HEK293 (cell line): ENCODE data around the gene SLC35F3.

Source experiments
- CTCF ChIA-PET: fragments of 350-600 bp; formaldehyde crosslinking; extraction: SDS; loops from one replicate; lab custom pipeline; 2021; ENCODE audit warnings: antibody characterized with exemption; lab: Yijun Ruan, JAX
- POLR2A ChIA-PET: fragments of 300-600 bp; formaldehyde crosslinking; extraction: SDS; loops from one replicate; lab custom pipeline; 2020; ENCODE audit warnings: antibody characterized with exemption, inconsistent platforms; lab: Yijun Ruan, JAX
- H3K27ac ChIP-seq: fragments of 200-500 bp; sonication (Bioruptor generic); 2 replicates; pipeline ENCODE4 v1.5.1; 2014; ENCODE audit warnings: low read depth, low read length, control low read depth, inconsistent platforms; ENCODE audit errors: extremely low read depth
- H3K36me3 ChIP-seq, 2 experiments: fragments of 200-500 bp in 1 of 2; sonication (Bioruptor generic) in 1 of 2; 1 replicate in 1 of 2; 2 replicates in 1 of 2; pipeline ENCODE4 v1.5.1; 2014 to 2017; ENCODE audit warnings: inconsistent platforms in 2 of 2, low read length in 2 of 2; ENCODE audit not compliant: control insufficient read depth in 2 of 2, insufficient read depth in 1 of 2
- H3K4me1 ChIP-seq: fragments of 200-500 bp; sonication (Bioruptor generic); 2 replicates; pipeline ENCODE4 v1.5.1; 2014; ENCODE audit warnings: mild to moderate bottlenecking, low read length, inconsistent platforms; ENCODE audit not compliant: control insufficient read depth, insufficient read depth
- H3K4me3 ChIP-seq: 2 replicates; pipeline ENCODE4 v1.5.1; 2011; ENCODE audit warnings: low read depth, mild to moderate bottlenecking, control low read depth, low read length, moderate library complexity
- H3K9me3 ChIP-seq: fragments of 200-500 bp; sonication (Bioruptor generic); 2 replicates; pipeline ENCODE4 v1.5.1; 2014; ENCODE audit warnings: low read depth, low read length, inconsistent platforms; ENCODE audit not compliant: control insufficient read depth, insufficient read depth
- AEBP2 ChIP-seq: fragments of 450-650 bp; formaldehyde crosslinking; IDR thresholded peaks from 2 replicates; pipeline ENCODE4 v1.5.1; 2016; ENCODE audit warnings: missing biosample characterization, missing genetic modification characterization, borderline replicate concordance
- GLI2 ChIP-seq: fragments of 450-650 bp; formaldehyde crosslinking; IDR thresholded peaks from 2 replicates; pipeline ENCODE4; 2017; ENCODE audit warnings: missing biosample characterization, missing genetic modification characterization, low read depth, borderline replicate concordance
- GLIS1 ChIP-seq: fragments of 450-650 bp; formaldehyde crosslinking; IDR thresholded peaks from 2 replicates; pipeline ENCODE4 v1.5.1; 2016; ENCODE audit warnings: missing biosample characterization, missing genetic modification characterization
- GLIS2 ChIP-seq: fragments of 450-650 bp; formaldehyde crosslinking; IDR thresholded peaks from 2 replicates; pipeline ENCODE4 v1.5.1; 2016; ENCODE audit warnings: missing biosample characterization, missing genetic modification characterization
- OVOL3 ChIP-seq: fragments of 450-650 bp; formaldehyde crosslinking; IDR thresholded peaks from 2 replicates; pipeline ENCODE4 v1.5.1; 2016; ENCODE audit warnings: missing biosample characterization, missing genetic modification characterization
- ZBTB7A ChIP-seq: fragments of 450-650 bp; formaldehyde crosslinking; IDR thresholded peaks from 2 replicates; pipeline ENCODE4 v1.5.1; 2016; ENCODE audit warnings: low read depth, missing biosample characterization, missing genetic modification characterization
- ZBTB8A ChIP-seq: fragments of 450-650 bp; formaldehyde crosslinking; IDR thresholded peaks from 2 replicates; pipeline ENCODE4 v1.5.1; 2016; ENCODE audit warnings: missing biosample characterization, missing genetic modification characterization
- ZNF133 ChIP-seq: fragments of 450-650 bp; formaldehyde crosslinking; IDR thresholded peaks from 2 replicates; pipeline ENCODE4 v1.5.1; 2016; ENCODE audit warnings: missing biosample characterization, missing genetic modification characterization
- ZNF138 ChIP-seq: fragments of 450-650 bp; formaldehyde crosslinking; IDR thresholded peaks from 2 replicates; pipeline ENCODE4 v1.5.1; 2016; ENCODE audit warnings: missing biosample characterization, missing genetic modification characterization, borderline replicate concordance
- ZNF292 ChIP-seq: fragments of 450-650 bp; formaldehyde crosslinking; IDR thresholded peaks from 2 replicates; pipeline ENCODE4 v1.5.1; 2016; ENCODE audit warnings: low read depth, missing biosample characterization, missing genetic modification characterization, borderline replicate concordance
- ZNF335 ChIP-seq: fragments of 450-650 bp; formaldehyde crosslinking; conservative IDR thresholded peaks from 2 replicates; pipeline ENCODE4 v1.5.1; 2016; ENCODE audit warnings: missing biosample characterization, missing genetic modification characterization
- ZNF354C ChIP-seq: fragments of 450-650 bp; formaldehyde crosslinking; IDR thresholded peaks from 2 replicates; pipeline ENCODE4 v1.5.1; 2016; ENCODE audit warnings: missing biosample characterization, missing genetic modification characterization, low read depth, borderline replicate concordance
- ZNF501 ChIP-seq: fragments of 450-650 bp; formaldehyde crosslinking; IDR thresholded peaks from 2 replicates; pipeline ENCODE4 v1.5.1; 2016; ENCODE audit warnings: missing biosample characterization, missing genetic modification characterization
- ZNF510 ChIP-seq: fragments of 450-650 bp; formaldehyde crosslinking; IDR thresholded peaks from 2 replicates; pipeline ENCODE4 v1.5.1; 2018; ENCODE audit warnings: mild to moderate bottlenecking, missing genetic modification characterization, missing biosample characterization; ENCODE audit not compliant: insufficient replicate concordance
- ZNF555 ChIP-seq: fragments of 450-650 bp; formaldehyde crosslinking; conservative IDR thresholded peaks from 2 replicates; pipeline ENCODE4 v1.5.1; 2017; ENCODE audit warnings: missing biosample characterization, mild to moderate bottlenecking, missing genetic modification characterization, inconsistent platforms
- ZNF571 ChIP-seq: fragments of 450-650 bp; formaldehyde crosslinking; IDR thresholded peaks from 2 replicates; pipeline ENCODE4 v1.5.0; 2017; ENCODE audit warnings: missing biosample characterization, missing genetic modification characterization
- ZNF600 ChIP-seq: fragments of 450-650 bp; formaldehyde crosslinking; IDR thresholded peaks from 2 replicates; pipeline ENCODE4 v1.5.1; 2016; ENCODE audit warnings: missing biosample characterization, missing genetic modification characterization
- ZNF624 ChIP-seq: fragments of 450-650 bp; formaldehyde crosslinking; IDR thresholded peaks from 2 replicates; pipeline ENCODE4 v1.5.1; 2017; ENCODE audit warnings: missing biosample characterization, missing genetic modification characterization
- ZNF76 ChIP-seq: fragments of 450-650 bp; formaldehyde crosslinking; IDR thresholded peaks from 2 replicates; pipeline ENCODE4; 2016; ENCODE audit warnings: low read depth, missing biosample characterization, missing genetic modification characterization, borderline replicate concordance
- ZNF791 ChIP-seq: fragments of 450-650 bp; formaldehyde crosslinking; IDR thresholded peaks from 2 replicates; pipeline ENCODE4 v1.5.1; 2016; ENCODE audit warnings: missing biosample characterization, missing genetic modification characterization
- ZNF843 ChIP-seq: fragments of 450-650 bp; formaldehyde crosslinking; IDR thresholded peaks from 2 replicates; pipeline ENCODE4 v1.5.1; 2016; ENCODE audit warnings: missing biosample characterization, missing genetic modification characterization
- ZXDB ChIP-seq: fragments of 450-650 bp; formaldehyde crosslinking; IDR thresholded peaks from 2 replicates; pipeline ENCODE4 v1.5.1; 2016; ENCODE audit warnings: missing biosample characterization, missing genetic modification characterization
- TF ChIP-seq, protein P1 (sequence below): fragments of 450-650 bp; formaldehyde crosslinking; IDR thresholded peaks from 2 replicates; pipeline ENCODE4 v1.5.1; 2016; ENCODE audit warnings: missing biosample characterization, missing genetic modification characterization
- TF ChIP-seq, protein P2 (sequence below): fragments of 450-650 bp; formaldehyde crosslinking; IDR thresholded peaks from 2 replicates; pipeline ENCODE4 v1.5.1; 2017; ENCODE audit warnings: missing biosample characterization, missing genetic modification characterization
- TF ChIP-seq, protein P3 (sequence below): fragments of 450-650 bp; formaldehyde crosslinking; optimal IDR thresholded peaks from 2 replicates; pipeline ENCODE3; 2016; ENCODE audit warnings: missing biosample characterization, mild to moderate bottlenecking, missing genetic modification characterization
- TF ChIP-seq, protein P4 (sequence below): fragments of 450-650 bp; formaldehyde crosslinking; IDR thresholded peaks from 2 replicates; pipeline ENCODE4 v1.5.1; 2017; ENCODE audit warnings: missing biosample characterization, missing genetic modification characterization

SLC35F3 gene

DNA sequence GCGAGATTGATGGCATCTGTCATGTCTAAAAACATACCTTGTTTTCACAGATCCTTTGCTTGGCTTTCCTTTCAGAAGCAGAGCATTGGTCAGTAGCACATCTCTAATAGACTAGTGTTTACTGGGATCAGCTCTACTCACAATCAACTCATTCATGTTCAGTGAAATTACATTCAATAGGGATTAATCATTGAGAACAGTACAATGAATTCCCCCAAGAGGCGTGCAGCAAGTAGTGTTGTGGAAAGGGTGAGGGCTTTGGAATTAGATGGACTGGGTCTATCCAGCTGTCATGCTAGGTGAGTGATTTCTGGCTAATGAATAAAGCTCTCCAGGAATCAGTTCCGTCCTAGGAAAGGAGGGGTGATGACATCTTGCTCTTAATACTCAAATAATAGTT, 313.6 kb downstream of the SLC35F3 start (continued):
- no peak for TF ChIP-seq ZNF354C (tag by site-specific recombination)
- TF ChIP-seq ZNF335 (tag by site-specific recombination), result no peak
- TF ChIP-seq ZNF292 (tag by site-specific recombination), result no peak
- no peak for TF ChIP-seq GLIS2
- no peak for TF ChIP-seq ZNF76 (tag by site-specific recombination)
- no peak for TF ChIP-seq ZNF843 (tag by site-specific recombination)
- TF ChIP-seq GLIS1 (tag by site-specific recombination), result no peak
- no peak for TF ChIP-seq GLI2 (tag by site-specific recombination)
- TF ChIP-seq, protein P1, sequence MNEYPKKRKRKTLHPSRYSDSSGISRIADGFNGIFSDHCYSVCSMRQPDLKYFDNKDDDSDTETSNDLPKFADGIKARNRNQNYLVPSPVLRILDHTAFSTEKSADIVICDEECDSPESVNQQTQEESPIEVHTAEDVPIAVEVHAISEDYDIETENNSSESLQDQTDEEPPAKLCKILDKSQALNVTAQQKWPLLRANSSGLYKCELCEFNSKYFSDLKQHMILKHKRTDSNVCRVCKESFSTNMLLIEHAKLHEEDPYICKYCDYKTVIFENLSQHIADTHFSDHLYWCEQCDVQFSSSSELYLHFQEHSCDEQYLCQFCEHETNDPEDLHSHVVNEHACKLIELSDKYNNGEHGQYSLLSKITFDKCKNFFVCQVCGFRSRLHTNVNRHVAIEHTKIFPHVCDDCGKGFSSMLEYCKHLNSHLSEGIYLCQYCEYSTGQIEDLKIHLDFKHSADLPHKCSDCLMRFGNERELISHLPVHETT (tag by site-specific recombination), result no peak
- no peak for TF ChIP-seq OVOL3 (tag by site-specific recombination)
- TF ChIP-seq, all 188 proteins: peak for 0

DNA sequence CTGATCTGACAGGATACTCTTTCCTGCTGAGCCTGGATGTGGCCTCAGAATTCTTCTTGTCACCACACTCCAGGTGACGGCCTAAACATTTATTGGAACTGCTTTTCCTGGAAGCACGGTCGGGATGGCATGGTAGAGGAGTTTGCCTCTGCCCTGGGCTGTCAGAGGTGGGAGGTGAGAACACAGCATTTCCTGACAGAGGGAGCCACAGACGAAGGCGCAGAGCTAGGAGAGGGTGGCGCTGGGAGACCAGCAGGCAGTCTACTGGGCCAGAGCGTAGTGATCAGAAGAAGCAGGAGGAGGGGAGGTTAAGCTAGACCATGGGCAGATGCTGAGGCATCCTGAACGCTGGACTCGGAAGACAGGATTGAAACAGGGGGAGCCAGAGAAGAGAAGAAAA, 315.2 kb downstream of the SLC35F3 start:
- POLR2A ChIA-PET, result no interaction called here

DNA sequence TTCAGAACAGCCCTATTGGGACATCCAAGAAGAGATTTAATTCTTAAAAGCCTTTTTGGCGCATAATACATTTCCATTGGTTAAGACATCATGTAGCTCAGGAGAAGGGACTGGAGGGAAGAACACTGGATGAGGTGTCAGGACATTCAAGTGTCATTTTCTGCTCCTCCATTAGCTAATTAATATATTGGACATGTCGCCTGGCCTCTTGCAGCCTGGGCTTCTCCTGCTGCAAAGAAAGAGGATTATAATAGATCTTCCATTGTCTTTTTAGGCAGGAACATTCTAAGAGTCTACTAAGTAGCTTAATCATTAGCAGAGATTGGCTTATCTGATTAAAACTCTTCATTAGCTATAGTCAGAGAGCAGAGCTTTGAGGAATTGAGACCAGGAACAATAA, 317.1 kb downstream of the SLC35F3 start:
- H3K36me3 ChIP-seq, result no peaks in the 10 kb centered on the region
- POLR2A ChIA-PET, result no interaction called here
- H3K27ac ChIP-seq, result no peak overlapping the region
- H3K4me3 ChIP-seq, result no peak overlapping the region
- H3K9me3 ChIP-seq, result no peaks in the 10 kb centered on the region
- TF ChIP-seq, protein P2, sequence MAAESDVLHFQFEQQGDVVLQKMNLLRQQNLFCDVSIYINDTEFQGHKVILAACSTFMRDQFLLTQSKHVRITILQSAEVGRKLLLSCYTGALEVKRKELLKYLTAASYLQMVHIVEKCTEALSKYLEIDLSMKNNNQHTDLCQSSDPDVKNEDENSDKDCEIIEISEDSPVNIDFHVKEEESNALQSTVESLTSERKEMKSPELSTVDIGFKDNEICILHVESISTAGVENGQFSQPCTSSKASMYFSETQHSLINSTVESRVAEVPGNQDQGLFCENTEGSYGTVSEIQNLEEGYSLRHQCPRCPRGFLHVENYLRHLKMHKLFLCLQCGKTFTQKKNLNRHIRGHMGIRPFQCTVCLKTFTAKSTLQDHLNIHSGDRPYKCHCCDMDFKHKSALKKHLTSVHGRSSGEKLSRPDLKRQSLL (tag by site-specific recombination), result no peak
- TF ChIP-seq ZNF501 (tag by site-specific recombination) (no peak), ZNF600 (tag by site-specific recombination) (no peak), ZNF138 (no peak), ZBTB7A (no peak), ZNF571 (tag by site-specific recombination) (no peak), ZXDB (tag by site-specific recombination) (no peak)
- TF ChIP-seq, protein P3, sequence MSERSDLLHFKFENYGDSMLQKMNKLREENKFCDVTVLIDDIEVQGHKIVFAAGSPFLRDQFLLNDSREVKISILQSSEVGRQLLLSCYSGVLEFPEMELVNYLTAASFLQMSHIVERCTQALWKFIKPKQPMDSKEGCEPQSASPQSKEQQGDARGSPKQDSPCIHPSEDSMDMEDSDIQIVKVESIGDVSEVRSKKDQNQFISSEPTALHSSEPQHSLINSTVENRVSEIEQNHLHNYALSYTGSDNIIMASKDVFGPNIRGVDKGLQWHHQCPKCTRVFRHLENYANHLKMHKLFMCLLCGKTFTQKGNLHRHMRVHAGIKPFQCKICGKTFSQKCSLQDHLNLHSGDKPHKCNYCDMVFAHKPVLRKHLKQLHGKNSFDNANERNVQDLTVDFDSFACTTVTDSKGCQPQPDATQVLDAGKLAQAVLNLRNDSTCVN (tag by site-specific recombination), result no peak
- TF ChIP-seq, protein P4, sequence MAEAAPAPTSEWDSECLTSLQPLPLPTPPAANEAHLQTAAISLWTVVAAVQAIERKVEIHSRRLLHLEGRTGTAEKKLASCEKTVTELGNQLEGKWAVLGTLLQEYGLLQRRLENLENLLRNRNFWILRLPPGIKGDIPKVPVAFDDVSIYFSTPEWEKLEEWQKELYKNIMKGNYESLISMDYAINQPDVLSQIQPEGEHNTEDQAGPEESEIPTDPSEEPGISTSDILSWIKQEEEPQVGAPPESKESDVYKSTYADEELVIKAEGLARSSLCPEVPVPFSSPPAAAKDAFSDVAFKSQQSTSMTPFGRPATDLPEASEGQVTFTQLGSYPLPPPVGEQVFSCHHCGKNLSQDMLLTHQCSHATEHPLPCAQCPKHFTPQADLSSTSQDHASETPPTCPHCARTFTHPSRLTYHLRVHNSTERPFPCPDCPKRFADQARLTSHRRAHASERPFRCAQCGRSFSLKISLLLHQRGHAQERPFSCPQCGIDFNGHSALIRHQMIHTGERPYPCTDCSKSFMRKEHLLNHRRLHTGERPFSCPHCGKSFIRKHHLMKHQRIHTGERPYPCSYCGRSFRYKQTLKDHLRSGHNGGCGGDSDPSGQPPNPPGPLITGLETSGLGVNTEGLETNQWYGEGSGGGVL (tag by site-specific recombination), result no peak
- TF ChIP-seq, all 188 proteins: peak for 0
- CTCF ChIA-PET, result interaction anchor here (1.2 to 2.5 kb wide), 5 partner anchors 9 to 156 kb away, joined by 3 to 17 read pairs (median 9); no protein-coding TSS in a partner anchor
- no peaks in the 10 kb centered on the region for H3K4me1 ChIP-seq

More for the DNA sequence above, 315.2 kb downstream of the SLC35F3 start:
- TF ChIP-seq ZNF510, result no peak
- no peak for TF ChIP-seq ZNF791 (tag by site-specific recombination)
- TF ChIP-seq ZBTB8A (tag by site-specific recombination), result no peak
- TF ChIP-seq ZXDB (tag by site-specific recombination), result no peak
- TF ChIP-seq ZNF555 (tag by site-specific recombination), result no peak
- no peak for TF ChIP-seq ZNF133 (tag by site-specific recombination)
- TF ChIP-seq AEBP2, result no peak
- TF ChIP-seq ZNF624 (tag by site-specific recombination), result no peak
- H3K4me1 ChIP-seq, result no peaks in the 10 kb centered on the region
- CTCF ChIA-PET, result interaction anchor here (0.6 to 2.6 kb wide), 3 partner anchors 90 to 1336 kb away, joined by 3 to 10 read pairs (median 6); no protein-coding TSS in a partner anchor
- no peak overlapping the region for H3K4me3 ChIP-seq
- H3K9me3 ChIP-seq, result no peaks in the 10 kb centered on the region
- H3K36me3 ChIP-seq, result no peaks in the 10 kb centered on the region
- no peak overlapping the region for H3K27ac ChIP-seq
